Body of pancreas (tissue), 4 donors: ENCODE results near the gene MAP1S. TPM values are rescaled to one million over a fixed set of nuclear protein-coding genes. Genes with fewer than 3 reads are reported as not detected.

ENCODE experiments used
- ATAC-seq: fragments of 150-250 bp; one replicate; pipeline ENCODE4 v1.9.1; 2016
- DNase-seq, 4 donors: peaks; one replicate each; pipeline ENCODE4 v3.0.0-alpha.2; 2019
- H3K27ac ChIP-seq, 4 donors: fragments of 200-600 bp; sonication (generic); 1 replicate in 3 of 4; 2 replicates in 1 of 4; pipeline versions ENCODE4 v1.5.1 to v1.6.1; 2016 to 2019; ENCODE audit warnings: mild to moderate bottlenecking in 1 of 4, mixed read lengths in 1 of 4, moderate library complexity in 1 of 4
- H3K27me3 ChIP-seq, 2 donors: fragments of 200-600 bp; sonication (generic); one replicate each; pipeline ENCODE4 v1.6.0; 2016; ENCODE audit warnings: mild to moderate bottlenecking in 1 of 2
- H3K36me3 ChIP-seq, 2 donors: fragments of 200-600 bp; sonication (generic); replicated peaks in 1 of 2; 2 replicates each; pipeline ENCODE4 v1.5.1; 2016; ENCODE audit warnings: low read depth in 2 of 2; ENCODE audit not compliant: insufficient read depth in 1 of 2
- H3K4me1 ChIP-seq: fragments of 200-600 bp; sonication (generic); one replicate; pipeline ENCODE4 v1.6.0; 2016
- H3K4me3 ChIP-seq, 2 donors: fragments of 200-600 bp; sonication (generic); 1 replicate in 1 of 2; 2 replicates in 1 of 2; pipeline ENCODE4 v1.5.1; 2016 to 2019
- H3K9me3 ChIP-seq, 3 donors: fragments of 200-600 bp; sonication (generic); 1 replicate in 2 of 3; 2 replicates in 1 of 3; pipeline ENCODE4 v1.5.1; 2016
- CTCF ChIP-seq, 7 experiments: fragments of 450-650 bp in 4 of 7; fragments of 200-600 bp in 3 of 7; sonication (generic) in 3 of 7; IDR thresholded peaks; one replicate each; pipeline ENCODE4 v1.5.1; 2016 to 2019; ENCODE audit warnings: antibody characterized with exemption in 7 of 7
- POLR2A ChIP-seq, 3 donors: fragments of 450-650 bp; IDR thresholded peaks; one replicate each; pipeline ENCODE4 v1.6.1; 2016; ENCODE audit warnings: antibody characterized with exemption in 3 of 3, mild to moderate bottlenecking in 2 of 3
- WGBS, 2 donors: methylation state at CpG; one replicate each; pipeline ENCODE4 v1.1.5; 2017; 5-methylcytosine and 5-hydroxymethylcytosine counted together
- intact Hi-C: fragments of 100-400 bp; cut with DNase I; formaldehyde crosslinking; loops from one replicate; pipeline ENCODE4 v1.15.1; 2023
- total RNA-seq, 2 donors: library from RNA; depleted of rRNA; stranded (reverse); fragments of >200 nt; gene quantifications; one replicate each; pipeline ENCODE4 v1.1.0, GENCODE V29; 2016

MAP1S gene
- total RNA-seq, 2 donors from 2014 or later, result 37.1 to 53.4 TPM

GRCh38 chr19:17726964-17727773 is 7.9 kb downstream of the MAP1S start:
- Histone ChIP-seq H3K4me3 (no peak overlapping the region), H3K4me1 (no peaks in the 10 kb centered on the region), H3K27me3 (no peaks in the 10 kb centered on the region), H3K9me3 (no peaks in the 10 kb centered on the region), H3K36me3 (peaks cover 6 to 12% of the 10 kb centered on the region in 2 donors), H3K27ac (no peak overlapping the region)
- ATAC-seq, result peak; percentile 17
- TF ChIP-seq CTCF (IDR thresholded peaks at IDR 0.05) (no peak), POLR2A (IDR thresholded peaks at IDR 0.05) (no peak)
- intact Hi-C loops, result no loop called here
- no peak for DNase-seq
- WGBS, 2 donors, result 93 to 98% methylated on average over 11 to 26 of the region's 62 CpGs

GRCh38 chr19:17727843-17728242 is 8.6 kb downstream of the MAP1S start:
- Histone ChIP-seq H3K4me1 (no peaks in the 10 kb centered on the region), H3K27ac (no peak overlapping the region), H3K9me3 (no peaks in the 10 kb centered on the region), H3K4me3 (no peak overlapping the region), H3K27me3 (no peaks in the 10 kb centered on the region), H3K36me3 (peaks cover 6 to 12% of the 10 kb centered on the region in 2 donors)
- TF ChIP-seq CTCF (IDR thresholded peaks at IDR 0.05) (no peak), POLR2A (IDR thresholded peaks at IDR 0.05) (no peak)
- intact Hi-C loops, result no loop called here
- no peak for ATAC-seq
- no peak for DNase-seq
- 92 to 100% methylated on average over 8 to 19 of the region's 19 CpGs for WGBS, 2 donors

GRCh38 chr19:17733127-17733526 is 13.8 kb downstream of the MAP1S start:
- H3K27ac ChIP-seq, result no peak overlapping the region
- H3K4me3 ChIP-seq, result no peak overlapping the region
- H3K27me3 ChIP-seq, result no peaks in the 10 kb centered on the region
- ATAC-seq (no peak), DNase-seq (no peak)
- 94% methylated on average over 13 to 19 of the region's 22 CpGs for WGBS, 2 donors
- H3K36me3 ChIP-seq, result peaks cover 0 to 15% of the 10 kb centered on the region in 2 donors
- intact Hi-C loops, result no loop called here
- TF ChIP-seq POLR2A (IDR thresholded peaks at IDR 0.05) (no peak), CTCF (IDR thresholded peaks at IDR 0.05) (no peak)
- no peaks in the 10 kb centered on the region for H3K4me1 ChIP-seq
- H3K9me3 ChIP-seq, result no peaks in the 10 kb centered on the region

- no peaks in the 10 kb centered on the region for H3K27me3 ChIP-seq
- intact Hi-C loops, result no loop called here
- no peak overlapping the region for H3K27ac ChIP-seq
- no peaks in the 10 kb centered on the region for H3K9me3 ChIP-seq
- ATAC-seq, result no peak
- DNase-seq, result no peak
- H3K4me3 ChIP-seq, result no peak overlapping the region
- no peak for TF ChIP-seq CTCF (IDR thresholded peaks at IDR 0.05)
- WGBS, 2 donors, result 93 to 94% methylated on average over 5 to 16 of the region's 16 CpGs
- H3K36me3 ChIP-seq, result peaks cover 0 to 15% of the 10 kb centered on the region in 2 donors
- H3K4me1 ChIP-seq, result no peaks in the 10 kb centered on the region
Measured at GRCh38 chr19:17734146-17734545, 14.9 kb downstream of the MAP1S start.

- TF ChIP-seq CTCF (IDR thresholded peaks at IDR 0.05) (no peak), POLR2A (IDR thresholded peaks at IDR 0.05) (no peak)
- H3K27me3 ChIP-seq, result no peaks in the 10 kb centered on the region
- no peaks in the 10 kb centered on the region for H3K9me3 ChIP-seq
- DNase-seq, result no peak
- 94 to 100% methylated on average over 2 to 5 of the region's 5 CpGs for WGBS, 2 donors
- no peak overlapping the region for H3K27ac ChIP-seq
- ATAC-seq, result no peak
- no peak overlapping the region for H3K4me3 ChIP-seq
- intact Hi-C loops, result no loop called here
- no peaks in the 10 kb centered on the region for H3K4me1 ChIP-seq
- peaks cover 0 to 15% of the 10 kb centered on the region in 2 donors for H3K36me3 ChIP-seq
Measured at GRCh38 chr19:17735410-17735809, 16.1 kb downstream of the MAP1S start.
